HepG2 (cell line): ENCODE data around the gene AGK. TPM values are rescaled to one million over a fixed set of nuclear protein-coding genes. Genes with fewer than 3 reads are reported as not detected.

Experiments used
- ATAC-seq: fragments of 200-7000 bp; cut with Tn5 transposase; 3 replicates; pipeline ENCODE4 v1.9.1; 2020; ENCODE audit warnings: mild to moderate bottlenecking, moderate library complexity
- BruUV-seq: library from RNA; stranded (reverse); fragments of 400-500 nt; replicated peaks from 2 replicates; lab custom pipeline; 2021; lab: Mats Ljungman, UMichigan
- CTCF ChIA-PET: fragments of 300-600 bp; formaldehyde crosslinking; extraction: SDS; loops from one replicate; lab custom pipeline; 2021; ENCODE audit warnings: low total read pairs, inconsistent platforms, low intra/inter-chr PET ratio; lab: Yijun Ruan, JAX
- POLR2A ChIA-PET: fragments of 350-600 bp; sonication (Branson Sonifier 250); formaldehyde crosslinking; loops from one replicate; lab custom pipeline; 2020; ENCODE audit warnings: antibody characterized with exemption, inconsistent platforms; lab: Yijun Ruan, JAX
- DNase-seq: peaks from one replicate; pipeline ENCODE4 v3.0.0-alpha.2; 2015; ENCODE audit warnings: low spot score
- FAIRE-seq: peaks from 3 replicates; lab custom pipeline; 2011; peaks lifted over from hg19 to GRCh38; lab: Jason Lieb, UNC
- H2AFZ ChIP-seq: one replicate; pipeline ENCODE4 v1.6.1; 2011; ENCODE audit warnings: low read length, inconsistent platforms
- H3K27ac ChIP-seq: fragments of 300-600 bp; 3 replicates; pipeline ENCODE4 v1.8.0; 2011; ENCODE audit warnings: mixed run types, mild to moderate bottlenecking, mixed read lengths, low read length, inconsistent platforms; ENCODE audit not compliant: insufficient read depth; ENCODE audit errors: extremely low read length
- H3K27me3 ChIP-seq, 2 experiments: fragments of 200-600 bp in 1 of 2; 2 replicates in 1 of 2; 3 replicates in 1 of 2; pipeline versions ENCODE4 v1.6.0 to v1.8.0; 2011; ENCODE audit warnings: low read length in 2 of 2, mild to moderate bottlenecking in 2 of 2, moderate library complexity in 2 of 2, inconsistent platforms in 1 of 2; ENCODE audit not compliant: insufficient read depth in 2 of 2, control insufficient read depth in 1 of 2
- H3K36me3 ChIP-seq, 2 experiments: fragments of 200-600 bp in 1 of 2; replicated peaks in 1 of 2; 2 replicates in 1 of 2; 3 replicates in 1 of 2; pipeline versions ENCODE4 v1.5.1 to v1.8.0; 2011; ENCODE audit warnings: low read length in 2 of 2, inconsistent platforms in 1 of 2; ENCODE audit not compliant: insufficient read depth in 2 of 2, control insufficient read depth in 1 of 2
- H3K4me1 ChIP-seq: 2 replicates; pipeline ENCODE4 v1.5.1; 2012; ENCODE audit warnings: low read length, inconsistent platforms; ENCODE audit not compliant: insufficient read depth
- H3K4me2 ChIP-seq: 2 replicates; pipeline ENCODE4 v1.6.0; 2011; ENCODE audit warnings: low read depth, low read length, inconsistent platforms
- H3K4me3 ChIP-seq, 3 experiments: fragments of 200-600 bp in 1 of 3; sonication (generic), shearing (Covaris generic) in 1 of 3; replicated peaks in 1 of 3; 2 replicates each; pipeline ENCODE4 v1.5.1; 2011 to 2016; ENCODE audit warnings: low read length in 3 of 3, inconsistent platforms in 2 of 3, low read depth in 2 of 3, mild to moderate bottlenecking in 2 of 3, control low read depth in 1 of 3, mixed read lengths in 1 of 3; ENCODE audit not compliant: insufficient read depth in 1 of 3
- H3K79me2 ChIP-seq: one replicate; pipeline ENCODE4 v1.6.1; 2011; ENCODE audit warnings: low read length, inconsistent platforms; ENCODE audit not compliant: insufficient read depth
- H3K9ac ChIP-seq: 2 replicates; pipeline ENCODE4 v1.6.0; 2011; ENCODE audit warnings: mild to moderate bottlenecking, low read depth, low read length, inconsistent platforms; ENCODE audit not compliant: insufficient read depth
- H3K9me3 ChIP-seq: 2 replicates; pipeline ENCODE4 v1.5.1; 2012; ENCODE audit warnings: mild to moderate bottlenecking, low read length
- H4K20me1 ChIP-seq: 2 replicates; pipeline ENCODE4 v1.6.0; 2011; ENCODE audit warnings: inconsistent platforms, mild to moderate bottlenecking, low read length, moderate library complexity; ENCODE audit not compliant: insufficient read depth
- CHD4 ChIP-seq: fragments of 200-600 bp; sonication (generic); IDR thresholded peaks from 2 replicates; pipeline ENCODE4 v1.7.0; 2017; ENCODE audit warnings: mild to moderate bottlenecking, low read length, borderline replicate concordance
- DBP ChIP-seq: sonication (generic); formaldehyde crosslinking; IDR thresholded peaks from 2 replicates; pipeline ENCODE4 v1.4.0; 2020; ENCODE audit warnings: missing genetic modification reagents; ENCODE audit errors: not compliant biosample characterization
- DDIT3 ChIP-seq: sonication (generic); formaldehyde crosslinking; IDR thresholded peaks from 2 replicates; pipeline ENCODE4 v1.4.0; 2020; ENCODE audit warnings: mild to moderate bottlenecking, missing genetic modification reagents
- GTF3A ChIP-seq: sonication (generic); formaldehyde crosslinking; conservative IDR thresholded peaks from 2 replicates; pipeline ENCODE4 v1.4.0; 2020; ENCODE audit warnings: mild to moderate bottlenecking, missing genetic modification reagents
- KAT7 ChIP-seq: IDR thresholded peaks from 2 replicates; pipeline ENCODE4 v1.6.1; 2018; ENCODE audit warnings: borderline replicate concordance, missing compliant biosample characterization
- MAFK ChIP-seq, 2 experiments: IDR thresholded peaks in 1 of 2; conservative IDR thresholded peaks in 1 of 2; 2 replicates each; pipeline ENCODE4 v1.6.1; 2011; ENCODE audit warnings: improper control_type of control experiment in 2 of 2, low read length in 2 of 2
- POLR2A ChIP-seq, 2 experiments: IDR thresholded peaks; 2 replicates each; pipeline ENCODE4 v1.6.1; 2011; ENCODE audit warnings: low read depth in 2 of 2, low read length in 2 of 2, mild to moderate bottlenecking in 1 of 2, moderate library complexity in 1 of 2; ENCODE audit not compliant: insufficient read depth in 1 of 2
- RFXAP ChIP-seq: sonication (generic); formaldehyde crosslinking; IDR thresholded peaks from 2 replicates; pipeline ENCODE4 v1.4.0; 2020; ENCODE audit warnings: missing genetic modification reagents, borderline replicate concordance
- SNAI1 ChIP-seq: sonication (generic); formaldehyde crosslinking; IDR thresholded peaks from 2 replicates; pipeline ENCODE4 v1.5.0; 2020; ENCODE audit warnings: mild to moderate bottlenecking, missing genetic modification reagents, borderline replicate concordance
- ZBTB1 ChIP-seq: sonication (generic); formaldehyde crosslinking; IDR thresholded peaks from 2 replicates; pipeline ENCODE4 v1.4.0; 2020; ENCODE audit warnings: missing genetic modification reagents, borderline replicate concordance
- ZBTB3 ChIP-seq: sonication (generic); formaldehyde crosslinking; IDR thresholded peaks from 2 replicates; pipeline ENCODE4 v1.4.0; 2020; ENCODE audit warnings: low read depth, mild to moderate bottlenecking, moderate library complexity, missing genetic modification reagents, borderline replicate concordance
- ZFP41 ChIP-seq: sonication (generic); formaldehyde crosslinking; IDR thresholded peaks from 2 replicates; pipeline ENCODE4 v1.4.0; 2020; ENCODE audit warnings: mild to moderate bottlenecking, missing genetic modification reagents, borderline replicate concordance
- ZMYM3 ChIP-seq: sonication (generic); formaldehyde crosslinking; IDR thresholded peaks from 2 replicates; pipeline ENCODE4 v1.5.1; 2020; ENCODE audit warnings: mild to moderate bottlenecking, missing genetic modification reagents
- ZNF234 ChIP-seq: sonication (generic); formaldehyde crosslinking; conservative IDR thresholded peaks from 2 replicates; pipeline ENCODE4 v1.5.1; 2020; ENCODE audit warnings: mild to moderate bottlenecking, missing genetic modification reagents
- ZNF383 ChIP-seq: sonication (generic); formaldehyde crosslinking; IDR thresholded peaks from 2 replicates; pipeline ENCODE4 v1.4.0; 2020; ENCODE audit warnings: missing genetic modification reagents, mild to moderate bottlenecking, borderline replicate concordance
- ZNF451 ChIP-seq: sonication (generic); formaldehyde crosslinking; IDR thresholded peaks from 2 replicates; pipeline ENCODE4 v1.5.0; 2020; ENCODE audit warnings: mild to moderate bottlenecking, missing genetic modification reagents
- ZNF672 ChIP-seq: sonication (generic); formaldehyde crosslinking; IDR thresholded peaks from 2 replicates; pipeline ENCODE4 v1.8.1; 2022; ENCODE audit warnings: missing genetic modification reagents
- ZNF713 ChIP-seq: sonication (generic); formaldehyde crosslinking; IDR thresholded peaks from 2 replicates; pipeline ENCODE4 v1.4.0; 2020; ENCODE audit warnings: mild to moderate bottlenecking, missing genetic modification reagents
- ZNF747 ChIP-seq: sonication (generic); formaldehyde crosslinking; IDR thresholded peaks from 2 replicates; pipeline ENCODE4 v1.8.1; 2023; ENCODE audit warnings: missing genetic modification reagents, mild to moderate bottlenecking, borderline replicate concordance
- WGBS: methylation state at CpG from one replicate; pipeline ENCODE4 v1.1.6; 2017; ENCODE audit warnings: low lambda C conversion rate; 5-methylcytosine and 5-hydroxymethylcytosine counted together
- in situ Hi-C: cut with HindIII; loops from 2 replicates; pipeline ENCODE4 v1.10.0; 2017; ENCODE audit warnings: low pct_unique_long_range_greater_than_20kb; ENCODE audit not compliant: extremely low pct_ligation_motif_present
- intact Hi-C: fragments of 100-400 bp; cut with micrococcal nuclease; formaldehyde crosslinking; loops from one replicate; pipeline ENCODE4 v1.10.0; 2022; ENCODE audit not compliant: unreplicated experiment
- polyA plus RNA-seq, 8 experiments: library from polyadenylated mRNA; depleted of rRNA in 3 of 8; stranded (reverse) in 7 of 8; unstranded in 1 of 8; fragments of >200 nt; fragmentation: Illumina TruSeq in 4 of 8; extraction: Trizol in 4 of 8; gene quantifications; 2 replicates each; pipeline versions ENCODE4 v1.2.1 to v1.2.3, GENCODE V29; 2011 to 2016; ENCODE audit warnings: low read depth in 4 of 8, missing spikeins in 1 of 8, mixed read lengths in 1 of 8; ENCODE audit not compliant: insufficient read depth in 1 of 8
- total RNA-seq, 5 experiments: library from RNA; depleted of rRNA; stranded (reverse); fragments of >200 nt; fragmentation: Illumina TruSeq; extraction: Trizol; gene quantifications; 2 replicates each; pipeline ENCODE4 v1.2.3, GENCODE V29; 2016; ENCODE audit warnings: low read depth in 1 of 5

Gene AGK
- total and polyA plus RNA-seq, 2 of the 13 experiments (the other 11 are each of a cell fraction or from before 2014, with no cell fraction given) = 23.7 to 30.1 TPM

- ChIA-PET POLR2A (no interaction called here), CTCF (no interaction called here)
- intact Hi-C loops = no loop called here
- Histone ChIP-seq H3K4me1 (peaks cover 24% of the 10 kb centered on the region), H3K79me2 (no peaks in the 10 kb centered on the region), H3K27me3 (no peaks in the 10 kb centered on the region), H3K9me3 (no peaks in the 10 kb centered on the region), H3K4me3 (no peak overlapping the region), H3K4me2 (no peak overlapping the region), H4K20me1 (no peaks in the 10 kb centered on the region), H2AFZ (no peak overlapping the region), H3K36me3 (peaks cover 4 to 21% of the 10 kb centered on the region in 2 experiments; a peak in 4 of 5 replicates), H3K27ac (no peak overlapping the region), H3K9ac (no peak overlapping the region)
- DNase-seq (no peak), FAIRE-seq (no peak), ATAC-seq (no peak)
- TF ChIP-seq ZFP41 (CRISPR knock-in tag) (no peak), ZNF234 (CRISPR knock-in tag) (no peak), ZBTB3 (CRISPR knock-in tag) (no peak), ZNF747 (CRISPR knock-in tag) (no peak), RFXAP (CRISPR knock-in tag) (no peak)
- WGBS = 95% methylated on average over 16 of the region's 18 CpGs
- BruUV-seq = no TSS peak
- in situ Hi-C loops = no loop called here
Measured at GRCh38 chr7:141665208-141666035, 114.2 kb downstream of the AGK start.

GRCh38 chr7:141666071-141666470, 114.9 kb downstream of the AGK start:
- FAIRE-seq (no peak), DNase-seq (no peak), ATAC-seq (no peak)
- in situ Hi-C loops (no loop called here), intact Hi-C loops (no loop called here)
- ChIA-PET CTCF (no interaction called here), POLR2A (no interaction called here)
- H3K4me1 ChIP-seq = peaks cover 24% of the 10 kb centered on the region
- no peak overlapping the region for H2AFZ ChIP-seq
- 99% methylated on average over 4 of the region's 4 CpGs for WGBS
- peaks cover 4 to 26% of the 10 kb centered on the region in 2 experiments; a peak in 4 of 5 replicates for H3K36me3 ChIP-seq
- no peaks in the 10 kb centered on the region for H3K79me2 ChIP-seq
- no peak overlapping the region for H3K4me2 ChIP-seq
- H4K20me1 ChIP-seq = no peaks in the 10 kb centered on the region
- no peak overlapping the region for H3K27ac ChIP-seq
- no TSS peak for BruUV-seq
- H3K4me3 ChIP-seq = no peak overlapping the region
- H3K9ac ChIP-seq = no peak overlapping the region
- no peaks in the 10 kb centered on the region for H3K9me3 ChIP-seq
- H3K27me3 ChIP-seq = no peaks in the 10 kb centered on the region
- no peak for TF ChIP-seq CHD4
- no peak for TF ChIP-seq DBP (CRISPR knock-in tag)
- TF ChIP-seq ZNF451 = no peak
- no peak for TF ChIP-seq ZNF713 (CRISPR knock-in tag)
- no peak for TF ChIP-seq GTF3A (CRISPR knock-in tag)
- no peak for TF ChIP-seq ZNF672 (CRISPR knock-in tag)
- TF ChIP-seq ZMYM3 (CRISPR knock-in tag) = no peak
- TF ChIP-seq KAT7 = no peak
- TF ChIP-seq POLR2A (IDR thresholded peaks at IDR 0.05; ENCODE audit: insufficient read depth in 1 of 2, low read depth in 2 of 2, low read length in 2 of 2) = no peak
- TF ChIP-seq SNAI1 = no peak
- no peak for TF ChIP-seq DDIT3 (CRISPR knock-in tag)
- no peak for TF ChIP-seq ZBTB1
- TF ChIP-seq ZNF383 (CRISPR knock-in tag) = no peak
- TF ChIP-seq MAFK (conservative IDR thresholded peaks at IDR 0.05 in 1 of 2, IDR thresholded peaks at IDR 0.05 in 1 of 2; ENCODE audit: low read length in 2 of 2) = no peak
